Measurements from ENCODE around the gene ARHGEF2. TPM values are rescaled to one million over a fixed set of nuclear protein-coding genes. Genes with fewer than 3 reads are reported as not detected.

The ARHGEF2 gene
- total and polyA plus RNA-seq, 2 donors (not counting 3 experiments of a cell fraction or from before 2014, with no cell fraction given) = 59.2 to 118 TPM

DNA sequence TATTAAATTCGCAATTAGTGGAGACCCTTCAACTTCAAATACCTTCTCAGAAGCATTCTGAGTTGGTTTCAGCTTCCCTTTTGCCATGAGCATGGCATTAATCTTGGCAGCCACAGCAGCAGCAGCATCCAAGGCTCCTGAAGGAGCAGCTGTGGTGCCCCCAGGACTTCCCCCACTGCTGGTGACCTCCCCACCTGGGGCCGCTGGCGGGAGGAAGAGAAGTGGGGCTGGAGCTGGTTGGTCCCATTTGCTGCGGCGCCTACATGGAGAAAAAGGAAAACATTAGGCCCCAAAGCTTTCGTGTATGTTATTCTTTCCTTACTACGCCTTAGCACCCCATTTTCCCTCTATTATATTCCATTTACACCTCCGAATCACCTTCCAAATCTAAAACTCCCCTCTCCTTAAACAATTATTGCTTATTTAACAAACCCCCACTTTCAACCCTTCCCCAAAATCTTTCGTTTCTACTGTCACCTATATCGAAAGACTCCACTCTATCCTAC, 44.7 kb downstream of the ARHGEF2 start:
- no peak for FAIRE-seq
- no peaks in the 10 kb centered on the region for H3K9me1 ChIP-seq (replicated peaks; ENCODE audit: control insufficient read depth, extremely low read depth, insufficient read depth, low read length)
- H3K9me3 ChIP-seq (replicated peaks; ENCODE audit: control insufficient read depth, insufficient read depth, low read length) = no peaks in the 10 kb centered on the region
- peak; percentile 21 for DNase-seq (ENCODE audit: low read depth, low spot score)
- peak overlapping the region; percentile 84 for H3K4me2 ChIP-seq (ENCODE audit: insufficient read depth, low read length)
- H2AFZ ChIP-seq (ENCODE audit: low read depth, low read length) = no peak overlapping the region
- intact Hi-C loops (cut with micrococcal nuclease) = loop anchor here (1.0 kb wide), 4 partner anchors 37 to 121 kb away; partner anchors contain the start of genes LAMTOR2 and SYT11
- BruUV-seq (replicated peaks) = TSS peak; percentile 25
- H3K36me3 ChIP-seq (ENCODE audit: control insufficient read depth in 2 of 2, extremely low read depth in 1 of 2, insufficient read depth in 2 of 2, low read length in 2 of 2) = peaks cover 7 to 15% of the 10 kb centered on the region in 2 experiments
- peaks cover 4% of the 10 kb centered on the region for H4K20me1 ChIP-seq (replicated peaks; ENCODE audit: control insufficient read depth, extremely low read depth, insufficient read depth, low read length)
- peaks cover 47% of the 10 kb centered on the region for H3K4me1 ChIP-seq (ENCODE audit: control insufficient read depth, extremely low read depth, insufficient read depth, low read length)
- TF ChIP-seq, protein P1, sequence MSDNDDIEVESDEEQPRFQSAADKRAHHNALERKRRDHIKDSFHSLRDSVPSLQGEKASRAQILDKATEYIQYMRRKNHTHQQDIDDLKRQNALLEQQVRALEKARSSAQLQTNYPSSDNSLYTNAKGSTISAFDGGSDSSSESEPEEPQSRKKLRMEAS (IDR thresholded peaks at IDR 0.05; ENCODE audit: insufficient read depth, insufficient read length) = no peak
- TF ChIP-seq POLR2AphosphoS5 (IDR thresholded peaks at IDR 0.05; ENCODE audit: insufficient read depth, low read depth, low read length) = no peak
- ChIA-PET CTCF (interaction anchor here (1.4 to 6.7 kb wide), 5 partner anchors 12 to 133 kb away, joined by 4 to 57 read pairs (median 7); partner anchors contain the start of gene ARHGEF2), POLR2A (interaction anchor here (1.3 kb wide), 1 partner anchor 55 kb away, joined by 3 read pairs; no protein-coding TSS in a partner anchor)
- no peaks in the 10 kb centered on the region for H3K27me3 ChIP-seq (ENCODE audit: control insufficient read depth in 2 of 2, insufficient read depth in 2 of 2, low read length in 2 of 2)
- dilution Hi-C loops (cut with MboI; ENCODE audit: extremely low pct_ligation_motif_present, low sequenced_read_pairs) = no loop called here
- peak overlapping the region; percentile 84 for H3K9ac ChIP-seq (replicated peaks; ENCODE audit: extremely low read depth, insufficient read depth, low read length)
- peak overlapping the region; percentile 60 for H3K27ac ChIP-seq (ENCODE audit: insufficient read depth, low read depth, low read length)
- H3K79me2 ChIP-seq (ENCODE audit: control insufficient read depth, insufficient read depth, low read length) = peaks cover 51% of the 10 kb centered on the region
- peak overlapping the region; percentile 38 to 97 (median 92) for H3K4me3 ChIP-seq (replicated peaks in 1 of 3; ENCODE audit: insufficient read depth in 1 of 3, low read depth in 1 of 3, low read length in 3 of 3)

DNA sequence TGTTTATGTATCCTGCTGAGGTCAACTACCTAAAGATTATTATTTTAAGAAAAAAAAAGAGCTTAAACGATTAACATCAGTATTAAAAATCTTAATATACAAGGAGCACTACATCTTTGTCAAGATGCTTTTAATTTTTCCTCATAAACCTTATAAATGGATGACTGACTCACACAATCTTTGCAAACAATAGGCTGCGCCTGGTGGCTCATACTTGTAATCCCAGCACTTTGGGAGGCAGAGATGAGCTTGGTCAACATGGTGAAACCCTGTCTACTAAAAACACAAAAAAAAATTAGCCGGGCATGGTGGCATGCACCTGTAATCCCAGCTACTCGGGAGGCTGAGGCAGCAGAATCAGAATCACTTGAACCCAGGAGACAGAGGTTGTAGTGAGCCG, 45.9 kb downstream of the ARHGEF2 start:
- H3K4me1 ChIP-seq (ENCODE audit: control insufficient read depth, extremely low read depth, insufficient read depth, low read length) = peaks cover 42% of the 10 kb centered on the region
- intact Hi-C loops (cut with micrococcal nuclease) = no loop called here
- peak overlapping the region; percentile 84 for H3K9ac ChIP-seq (replicated peaks; ENCODE audit: extremely low read depth, insufficient read depth, low read length)
- no peaks in the 10 kb centered on the region for H3K27me3 ChIP-seq (ENCODE audit: control insufficient read depth in 2 of 2, insufficient read depth in 2 of 2, low read length in 2 of 2)
- DNase-seq (ENCODE audit: low read depth, low spot score) (no peak), FAIRE-seq (no peak)
- no peak overlapping the region for H2AFZ ChIP-seq (ENCODE audit: low read depth, low read length)
- H3K4me3 ChIP-seq (replicated peaks in 1 of 3; ENCODE audit: insufficient read depth in 1 of 3, low read depth in 1 of 3, low read length in 3 of 3) = peak overlapping the region in 1 of 3 experiments; percentile 92
- no peaks in the 10 kb centered on the region for H3K9me1 ChIP-seq (replicated peaks; ENCODE audit: control insufficient read depth, extremely low read depth, insufficient read depth, low read length)
- dilution Hi-C loops (cut with MboI; ENCODE audit: extremely low pct_ligation_motif_present, low sequenced_read_pairs) = no loop called here
- TF ChIP-seq JUN (IDR thresholded peaks at IDR 0.05; ENCODE audit: borderline replicate concordance, insufficient read depth, insufficient read length, low read depth) (peak; percentile 6), FOS (IDR thresholded peaks at IDR 0.05; ENCODE audit: borderline replicate concordance, insufficient read depth, low read length) (peak; percentile 3)
- TF ChIP-seq, protein P2, sequence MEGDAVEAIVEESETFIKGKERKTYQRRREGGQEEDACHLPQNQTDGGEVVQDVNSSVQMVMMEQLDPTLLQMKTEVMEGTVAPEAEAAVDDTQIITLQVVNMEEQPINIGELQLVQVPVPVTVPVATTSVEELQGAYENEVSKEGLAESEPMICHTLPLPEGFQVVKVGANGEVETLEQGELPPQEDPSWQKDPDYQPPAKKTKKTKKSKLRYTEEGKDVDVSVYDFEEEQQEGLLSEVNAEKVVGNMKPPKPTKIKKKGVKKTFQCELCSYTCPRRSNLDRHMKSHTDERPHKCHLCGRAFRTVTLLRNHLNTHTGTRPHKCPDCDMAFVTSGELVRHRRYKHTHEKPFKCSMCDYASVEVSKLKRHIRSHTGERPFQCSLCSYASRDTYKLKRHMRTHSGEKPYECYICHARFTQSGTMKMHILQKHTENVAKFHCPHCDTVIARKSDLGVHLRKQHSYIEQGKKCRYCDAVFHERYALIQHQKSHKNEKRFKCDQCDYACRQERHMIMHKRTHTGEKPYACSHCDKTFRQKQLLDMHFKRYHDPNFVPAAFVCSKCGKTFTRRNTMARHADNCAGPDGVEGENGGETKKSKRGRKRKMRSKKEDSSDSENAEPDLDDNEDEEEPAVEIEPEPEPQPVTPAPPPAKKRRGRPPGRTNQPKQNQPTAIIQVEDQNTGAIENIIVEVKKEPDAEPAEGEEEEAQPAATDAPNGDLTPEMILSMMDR (IDR thresholded peaks at IDR 0.05; ENCODE audit: extremely low read depth in 1 of 2, insufficient read depth in 1 of 2, low read depth in 1 of 2, low read length in 2 of 2) = no peak
- peaks cover 56% of the 10 kb centered on the region for H3K79me2 ChIP-seq (ENCODE audit: control insufficient read depth, insufficient read depth, low read length)
- H3K27ac ChIP-seq (ENCODE audit: insufficient read depth, low read depth, low read length) = no peak overlapping the region
- BruUV-seq (replicated peaks) = no TSS peak
- peaks cover 11 to 18% of the 10 kb centered on the region in 2 experiments for H3K36me3 ChIP-seq (ENCODE audit: control insufficient read depth in 2 of 2, extremely low read depth in 1 of 2, insufficient read depth in 2 of 2, low read length in 2 of 2)
- H3K4me2 ChIP-seq (ENCODE audit: insufficient read depth, low read length) = peak overlapping the region; percentile 84
- H3K9me3 ChIP-seq (replicated peaks; ENCODE audit: control insufficient read depth, insufficient read depth, low read length) = no peaks in the 10 kb centered on the region
- CTCF ChIA-PET = interaction anchor here (0.9 to 6.7 kb wide), 7 partner anchors 11 to 134 kb away, joined by 3 to 57 read pairs (median 4); partner anchors contain the start of gene ARHGEF2
- POLR2A ChIA-PET = interaction anchor here (0.7 kb wide), 1 partner anchor 790 kb away, joined by 3 read pairs; no protein-coding TSS in a partner anchor
- H4K20me1 ChIP-seq (replicated peaks; ENCODE audit: control insufficient read depth, extremely low read depth, insufficient read depth, low read length) = peaks cover 4% of the 10 kb centered on the region

All from endothelial cell of umbilical vein (primary cell).